ENCODE results near the gene CDC20. TPM values are rescaled to one million over a fixed set of nuclear protein-coding genes. Genes with fewer than 3 reads are reported as not detected.

Gene CDC20
- total and polyA plus RNA-seq, 2 of the 8 experiments (the other 6 are each of a cell fraction or from before 2014, with no cell fraction given): 214 to 221 TPM

DNA sequence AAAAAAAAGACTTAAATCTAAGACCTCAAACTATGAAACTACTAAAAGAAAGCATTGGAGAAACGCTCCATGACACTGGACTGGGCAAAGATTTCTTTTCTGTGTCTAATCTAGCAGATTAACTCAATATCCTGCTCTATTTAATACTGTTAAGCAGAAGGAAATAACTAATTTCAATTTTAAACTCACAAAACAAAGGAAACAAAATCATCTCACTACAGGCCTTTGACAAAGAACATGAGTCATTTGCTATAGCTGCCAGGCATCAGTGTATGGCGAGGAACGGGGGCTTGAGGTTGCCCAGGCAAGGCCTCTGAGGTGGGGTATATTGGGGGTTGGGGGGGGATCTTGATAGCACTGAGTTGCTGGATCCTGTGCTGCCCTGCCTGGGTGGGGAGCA lies 51.8 kb downstream of the CDC20 start (continued):
- TF ChIP-seq PHF8 (conservative IDR thresholded peaks at IDR 0.05; ENCODE audit: low read depth, low read length): no peak
- TF ChIP-seq ZNF274 (IDR thresholded peaks at IDR 0.05; ENCODE audit: borderline replicate concordance, extremely low read depth, low read length): no peak
- no peak for TF ChIP-seq RBBP5 (IDR thresholded peaks at IDR 0.05; ENCODE audit: borderline replicate concordance, low read depth, low read length)
- TF ChIP-seq, protein P1, sequence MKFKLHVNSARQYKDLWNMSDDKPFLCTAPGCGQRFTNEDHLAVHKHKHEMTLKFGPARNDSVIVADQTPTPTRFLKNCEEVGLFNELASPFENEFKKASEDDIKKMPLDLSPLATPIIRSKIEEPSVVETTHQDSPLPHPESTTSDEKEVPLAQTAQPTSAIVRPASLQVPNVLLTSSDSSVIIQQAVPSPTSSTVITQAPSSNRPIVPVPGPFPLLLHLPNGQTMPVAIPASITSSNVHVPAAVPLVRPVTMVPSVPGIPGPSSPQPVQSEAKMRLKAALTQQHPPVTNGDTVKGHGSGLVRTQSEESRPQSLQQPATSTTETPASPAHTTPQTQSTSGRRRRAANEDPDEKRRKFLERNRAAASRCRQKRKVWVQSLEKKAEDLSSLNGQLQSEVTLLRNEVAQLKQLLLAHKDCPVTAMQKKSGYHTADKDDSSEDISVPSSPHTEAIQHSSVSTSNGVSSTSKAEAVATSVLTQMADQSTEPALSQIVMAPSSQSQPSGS (IDR thresholded peaks at IDR 0.05; ENCODE audit: low read length): no peak
- no peak for TF ChIP-seq RNF2 (IDR thresholded peaks at IDR 0.05; ENCODE audit: borderline replicate concordance, low read depth, low read length, missing control alignments, poor library complexity, severe bottlenecking)
- TF ChIP-seq TCF12 (IDR thresholded peaks at IDR 0.05; ENCODE audit: low read depth, low read length): no peak

Small RNA genes lying within 50 kb of the gene (microRNA-seq; reads per million reads assigned to microRNA genes)
- 0.20 to 0.23 reads per million in 2 experiments for gene MIR6734 (ENCODE audit: borderline microRNAs expressed in 2 of 2, borderline number of aligned reads in 2 of 2, borderline replicate concordance in 1 of 2)

Other genes with a start within 250 kb of the CDC20 start
- gene EBNA1BP2, start 186.7 kb upstream of the CDC20 start, total RNA-seq (2021; fragmentation: NEBNext Ultra II Directional; extraction: Animal tissue kit (Norgen Biotek cat#: 25700)): 102 and 104 TPM in 2 replicates
- 31.0 and 46.0 TPM in 2 replicates for gene EBNA1BP2, start 186.7 kb upstream of the CDC20 start, polyA plus RNA-seq (2011; rRNA removed)
- gene CFAP57, start 186.7 kb upstream of the CDC20 start, total RNA-seq (2021; fragmentation: NEBNext Ultra II Directional; extraction: Animal tissue kit (Norgen Biotek cat#: 25700)): 0.23 and 0.80 TPM in 2 replicates
- 0.20 and 0.36 TPM in 2 replicates for gene CFAP57, start 186.7 kb upstream of the CDC20 start, polyA plus RNA-seq (2011; rRNA removed)
- 24.6 and 26.5 TPM in 2 replicates for gene TMEM125, start 89.0 kb upstream of the CDC20 start, total RNA-seq (2021; fragmentation: NEBNext Ultra II Directional; extraction: Animal tissue kit (Norgen Biotek cat#: 25700))
- gene TMEM125, start 89.0 kb upstream of the CDC20 start, polyA plus RNA-seq (2011; rRNA removed): 46.7 and 54.2 TPM in 2 replicates
- gene C1orf210, start 73.4 kb upstream of the CDC20 start, total RNA-seq (2021; fragmentation: NEBNext Ultra II Directional; extraction: Animal tissue kit (Norgen Biotek cat#: 25700)): 10.6 and 12.0 TPM in 2 replicates
- gene C1orf210, start 73.4 kb upstream of the CDC20 start, polyA plus RNA-seq (2011; rRNA removed): 27.9 and 29.9 TPM in 2 replicates
- gene TIE1, start 58.0 kb upstream of the CDC20 start, total RNA-seq (2021; fragmentation: NEBNext Ultra II Directional; extraction: Animal tissue kit (Norgen Biotek cat#: 25700)): 2.2 and 2.7 TPM in 2 replicates
- gene TIE1, start 58.0 kb upstream of the CDC20 start, polyA plus RNA-seq (2011; rRNA removed): 0.74 and 1.5 TPM in 2 replicates
- not detected in 2 replicates for gene MPL, start 21.2 kb upstream of the CDC20 start, total RNA-seq (2021; fragmentation: NEBNext Ultra II Directional; extraction: Animal tissue kit (Norgen Biotek cat#: 25700))
- gene MPL, start 21.2 kb upstream of the CDC20 start, polyA plus RNA-seq (2011; rRNA removed): 0.08 and 0.11 TPM in 2 replicates
- gene ELOVL1, start 9.0 kb downstream of the CDC20 start, total RNA-seq (2021; fragmentation: NEBNext Ultra II Directional; extraction: Animal tissue kit (Norgen Biotek cat#: 25700)): 28.5 and 29.1 TPM in 2 replicates
- gene ELOVL1, start 9.0 kb downstream of the CDC20 start, polyA plus RNA-seq (2011; rRNA removed): 58.2 and 68.1 TPM in 2 replicates
- 19.5 and 20.6 TPM in 2 replicates for gene MED8, start 30.8 kb downstream of the CDC20 start, total RNA-seq (2021; fragmentation: NEBNext Ultra II Directional; extraction: Animal tissue kit (Norgen Biotek cat#: 25700))
- gene MED8, start 30.8 kb downstream of the CDC20 start, polyA plus RNA-seq (2011; rRNA removed): 6.7 and 7.0 TPM in 2 replicates
- gene SZT2, start 30.9 kb downstream of the CDC20 start, total RNA-seq (2021; fragmentation: NEBNext Ultra II Directional; extraction: Animal tissue kit (Norgen Biotek cat#: 25700)): 12.9 and 13.8 TPM in 2 replicates
- 4.7 and 8.0 TPM in 2 replicates for gene SZT2, start 30.9 kb downstream of the CDC20 start, polyA plus RNA-seq (2011; rRNA removed)
- 17.0 and 17.7 TPM in 2 replicates for gene HYI, start 95.0 kb downstream of the CDC20 start, total RNA-seq (2021; fragmentation: NEBNext Ultra II Directional; extraction: Animal tissue kit (Norgen Biotek cat#: 25700))
- gene HYI, start 95.0 kb downstream of the CDC20 start, polyA plus RNA-seq (2011; rRNA removed): 14.4 and 21.8 TPM in 2 replicates
- gene PTPRF, start 171.9 kb downstream of the CDC20 start, total RNA-seq (2021; fragmentation: NEBNext Ultra II Directional; extraction: Animal tissue kit (Norgen Biotek cat#: 25700)): 221 and 231 TPM in 2 replicates
- gene PTPRF, start 171.9 kb downstream of the CDC20 start, polyA plus RNA-seq (2011; rRNA removed): 136 and 174 TPM in 2 replicates

Data from H1 (cell line).